Activated naive CD8-positive, alpha-beta T cell (primary cell): ENCODE results near the gene FAM219B.
"Not testable (repeated sequence)": the region's sequence is repeated elsewhere in the genome, so short reads cannot be mapped to it uniquely, and the experiment has no call there.

Source experiments
- H3K27ac Mint-ChIP-seq: one replicate; pipeline ENCODE4 v1.8.0; 2021; ENCODE audit warnings: mixed read lengths
- H3K27me3 Mint-ChIP-seq: one replicate; pipeline ENCODE4 v1.8.0; 2021; ENCODE audit warnings: mixed read lengths
- H3K36me3 Mint-ChIP-seq: one replicate; pipeline ENCODE4 v1.8.0; 2021; ENCODE audit warnings: mixed read lengths
- H3K4me1 Mint-ChIP-seq: one replicate; pipeline ENCODE4 v1.8.0; 2021; ENCODE audit warnings: low read depth, mixed read lengths
- H3K4me3 Mint-ChIP-seq: one replicate; pipeline ENCODE4 v1.8.0; 2021; ENCODE audit warnings: mild to moderate bottlenecking, mixed read lengths
- H3K9me3 Mint-ChIP-seq: one replicate; pipeline ENCODE4 v1.8.0; 2021; ENCODE audit warnings: low read depth, mixed read lengths

Gene FAM219B

GRCh38 chr15:74913799-74914198, 7.1 kb upstream of the FAM219B start:
- H3K9me3 Mint-ChIP-seq, H3K27ac Mint-ChIP-seq, H3K4me1 Mint-ChIP-seq, H3K36me3 Mint-ChIP-seq, H3K4me3 Mint-ChIP-seq, H3K27me3 Mint-ChIP-seq: not testable (repeated sequence)

GRCh38 chr15:74913041-74913440, 6.4 kb upstream of the FAM219B start:
- Mint-ChIP-seq H3K27ac (no peak overlapping the region), H3K36me3 (no peaks in the 10 kb centered on the region), H3K27me3 (no peaks in the 10 kb centered on the region), H3K4me1 (no peaks in the 10 kb centered on the region), H3K4me3 (no peak overlapping the region), H3K9me3 (no peaks in the 10 kb centered on the region)

- Mint-ChIP-seq H3K27me3 (no peaks in the 10 kb centered on the region), H3K4me1 (peaks cover 31% of the 10 kb centered on the region), H3K27ac (no peak overlapping the region), H3K36me3 (no peaks in the 10 kb centered on the region), H3K9me3 (no peaks in the 10 kb centered on the region), H3K4me3 (no peak overlapping the region)
These were observed 2.0 kb upstream of the FAM219B start for GRCh38 chr15:74908635-74909034.

GRCh38 chr15:74907163-74907870, 666 bp upstream of the FAM219B start:
- peaks cover 31% of the 10 kb centered on the region for H3K4me1 Mint-ChIP-seq
- no peaks in the 10 kb centered on the region for H3K36me3 Mint-ChIP-seq
- peak overlapping the region; percentile 97 for H3K27ac Mint-ChIP-seq
- no peaks in the 10 kb centered on the region for H3K27me3 Mint-ChIP-seq
- H3K9me3 Mint-ChIP-seq, result no peaks in the 10 kb centered on the region
- peak overlapping the region; percentile 95 for H3K4me3 Mint-ChIP-seq

- H3K4me1 Mint-ChIP-seq, result peaks cover 38% of the 10 kb centered on the region
- no peaks in the 10 kb centered on the region for H3K9me3 Mint-ChIP-seq
These were observed 593 bp downstream of the FAM219B start for GRCh38 chr15:74906067-74906449.

GRCh38 chr15:74904190-74904805, 2.4 kb downstream of the FAM219B start:
- Mint-ChIP-seq H3K4me3 (peak overlapping the region; percentile 95), H3K9me3 (no peaks in the 10 kb centered on the region), H3K36me3 (peaks cover 3% of the 10 kb centered on the region), H3K27me3 (no peaks in the 10 kb centered on the region), H3K4me1 (peaks cover 41% of the 10 kb centered on the region), H3K27ac (peak overlapping the region; percentile 22)

More at GRCh38 chr15:74906067-74906449, 593 bp downstream of the FAM219B start:
- peak overlapping the region; percentile 95 for H3K4me3 Mint-ChIP-seq
- no peaks in the 10 kb centered on the region for H3K36me3 Mint-ChIP-seq
- no peaks in the 10 kb centered on the region for H3K27me3 Mint-ChIP-seq
- peak overlapping the region; percentile 62 for H3K27ac Mint-ChIP-seq

- Mint-ChIP-seq H3K27me3 (no peaks in the 10 kb centered on the region), H3K4me3 (peak overlapping the region; percentile 25), H3K9me3 (no peaks in the 10 kb centered on the region), H3K36me3 (peaks cover 3% of the 10 kb centered on the region), H3K4me1 (peaks cover 41% of the 10 kb centered on the region), H3K27ac (no peak overlapping the region)
These were observed 3.0 kb downstream of the FAM219B start for GRCh38 chr15:74903676-74904075.

GRCh38 chr15:74902295-74903075, 4.2 kb downstream of the FAM219B start:
- Mint-ChIP-seq H3K4me1 (peaks cover 38% of the 10 kb centered on the region), H3K4me3 (no peak overlapping the region), H3K27me3 (no peaks in the 10 kb centered on the region), H3K36me3 (peaks cover 3% of the 10 kb centered on the region), H3K27ac (no peak overlapping the region), H3K9me3 (no peaks in the 10 kb centered on the region)

- Mint-ChIP-seq H3K36me3 (peaks cover 3% of the 10 kb centered on the region), H3K4me3 (no peak overlapping the region), H3K27me3 (no peaks in the 10 kb centered on the region), H3K4me1 (peaks cover 30% of the 10 kb centered on the region), H3K27ac (no peak overlapping the region), H3K9me3 (no peaks in the 10 kb centered on the region)
These were observed 5.0 kb downstream of the FAM219B start for GRCh38 chr15:74901612-74902063.

- no peaks in the 10 kb centered on the region for H3K27me3 Mint-ChIP-seq
- no peaks in the 10 kb centered on the region for H3K9me3 Mint-ChIP-seq
- H3K4me3 Mint-ChIP-seq, result no peak overlapping the region
- no peak overlapping the region for H3K27ac Mint-ChIP-seq
- H3K36me3 Mint-ChIP-seq, result peaks cover 7% of the 10 kb centered on the region
- peaks cover 30% of the 10 kb centered on the region for H3K4me1 Mint-ChIP-seq
These were observed 9.3 kb downstream of the FAM219B start for GRCh38 chr15:74897300-74897701.

- Mint-ChIP-seq H3K27me3 (no peaks in the 10 kb centered on the region), H3K36me3 (peaks cover 7% of the 10 kb centered on the region), H3K27ac (no peak overlapping the region), H3K9me3 (no peaks in the 10 kb centered on the region), H3K4me1 (peaks cover 27% of the 10 kb centered on the region), H3K4me3 (no peak overlapping the region)
These were observed 10.3 kb downstream of the FAM219B start for GRCh38 chr15:74896316-74896715.

- Mint-ChIP-seq H3K4me1 (peaks cover 30% of the 10 kb centered on the region), H3K9me3 (no peaks in the 10 kb centered on the region), H3K27me3 (no peaks in the 10 kb centered on the region), H3K27ac (no peak overlapping the region), H3K4me3 (no peak overlapping the region), H3K36me3 (peaks cover 7% of the 10 kb centered on the region)
These were observed 10.8 kb downstream of the FAM219B start for GRCh38 chr15:74895830-74896229.

GRCh38 chr15:74894383-74894782, 12.3 kb downstream of the FAM219B start:
- not testable (repeated sequence) for H3K36me3 Mint-ChIP-seq, H3K9me3 Mint-ChIP-seq, H3K27me3 Mint-ChIP-seq, H3K27ac Mint-ChIP-seq, H3K4me3 Mint-ChIP-seq
- peaks cover 39% of the 10 kb centered on the region for H3K4me1 Mint-ChIP-seq

GRCh38 chr15:74893627-74894026, 13.0 kb downstream of the FAM219B start:
- Mint-ChIP-seq H3K36me3 (peaks cover 5% of the 10 kb centered on the region), H3K27me3 (no peaks in the 10 kb centered on the region)

GRCh38 chr15:74892931-74893330, 13.7 kb downstream of the FAM219B start:
- H3K4me1 Mint-ChIP-seq, result peaks cover 46% of the 10 kb centered on the region
- H3K9me3 Mint-ChIP-seq, result no peaks in the 10 kb centered on the region
- peaks cover 5% of the 10 kb centered on the region for H3K36me3 Mint-ChIP-seq
- no peaks in the 10 kb centered on the region for H3K27me3 Mint-ChIP-seq
- peak overlapping the region; percentile 67 for H3K4me3 Mint-ChIP-seq
- H3K27ac Mint-ChIP-seq, result peak overlapping the region; percentile 86

More at GRCh38 chr15:74893627-74894026, 13.0 kb downstream of the FAM219B start:
- Mint-ChIP-seq H3K4me3 (peak overlapping the region; percentile 67), H3K27ac (peak overlapping the region; percentile 86), H3K9me3 (no peaks in the 10 kb centered on the region), H3K4me1 (peaks cover 46% of the 10 kb centered on the region)
